ENCODE data around the gene PRKCA.
"Not testable (repeated sequence)": the region's sequence is repeated elsewhere in the genome, so short reads cannot be mapped to it uniquely, and the experiment has no call there.

Gene PRKCA

GRCh38 chr17:66724581-66725341 is 422.3 kb downstream of the PRKCA start:
- Histone ChIP-seq H3K9me3 (ENCODE audit: insufficient read depth, low read depth, low read length) (no peaks in the 10 kb centered on the region), H3K79me2 (ENCODE audit: insufficient read depth, low read length) (no peaks in the 10 kb centered on the region), H3K27me3 (ENCODE audit: insufficient read depth, low read length, poor library complexity, severe bottlenecking) (no peaks in the 10 kb centered on the region), H3K9me2 (replicated peaks; ENCODE audit: low read depth, low read length) (no peaks in the 10 kb centered on the region), H4K20me1 (ENCODE audit: insufficient read depth, low read length, poor library complexity, severe bottlenecking) (no peaks in the 10 kb centered on the region), H3K4me1 (ENCODE audit: insufficient read depth, low read length, poor library complexity, severe bottlenecking) (no peaks in the 10 kb centered on the region), H3K4me3 (ENCODE audit: low read length, poor library complexity, severe bottlenecking) (no peak overlapping the region), H3K4me2 (ENCODE audit: low read depth, low read length, poor library complexity, severe bottlenecking) (no peak overlapping the region), H3F3A (ENCODE audit: low read depth) (no peaks in the 10 kb centered on the region), H3K9ac (ENCODE audit: low read depth, low read length, poor library complexity, severe bottlenecking) (no peak overlapping the region), H3K36me3 (ENCODE audit: insufficient read depth, low read length) (no peaks in the 10 kb centered on the region), H2AFZ (ENCODE audit: low read length) (no peak overlapping the region)
- TF ChIP-seq, protein P1, sequence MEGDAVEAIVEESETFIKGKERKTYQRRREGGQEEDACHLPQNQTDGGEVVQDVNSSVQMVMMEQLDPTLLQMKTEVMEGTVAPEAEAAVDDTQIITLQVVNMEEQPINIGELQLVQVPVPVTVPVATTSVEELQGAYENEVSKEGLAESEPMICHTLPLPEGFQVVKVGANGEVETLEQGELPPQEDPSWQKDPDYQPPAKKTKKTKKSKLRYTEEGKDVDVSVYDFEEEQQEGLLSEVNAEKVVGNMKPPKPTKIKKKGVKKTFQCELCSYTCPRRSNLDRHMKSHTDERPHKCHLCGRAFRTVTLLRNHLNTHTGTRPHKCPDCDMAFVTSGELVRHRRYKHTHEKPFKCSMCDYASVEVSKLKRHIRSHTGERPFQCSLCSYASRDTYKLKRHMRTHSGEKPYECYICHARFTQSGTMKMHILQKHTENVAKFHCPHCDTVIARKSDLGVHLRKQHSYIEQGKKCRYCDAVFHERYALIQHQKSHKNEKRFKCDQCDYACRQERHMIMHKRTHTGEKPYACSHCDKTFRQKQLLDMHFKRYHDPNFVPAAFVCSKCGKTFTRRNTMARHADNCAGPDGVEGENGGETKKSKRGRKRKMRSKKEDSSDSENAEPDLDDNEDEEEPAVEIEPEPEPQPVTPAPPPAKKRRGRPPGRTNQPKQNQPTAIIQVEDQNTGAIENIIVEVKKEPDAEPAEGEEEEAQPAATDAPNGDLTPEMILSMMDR (conservative IDR thresholded peaks at IDR 0.05; ENCODE audit: low read length): no peak
- no peak for TF ChIP-seq EZH2phosphoT487 (IDR thresholded peaks at IDR 0.05; ENCODE audit: borderline replicate concordance)

DNA sequence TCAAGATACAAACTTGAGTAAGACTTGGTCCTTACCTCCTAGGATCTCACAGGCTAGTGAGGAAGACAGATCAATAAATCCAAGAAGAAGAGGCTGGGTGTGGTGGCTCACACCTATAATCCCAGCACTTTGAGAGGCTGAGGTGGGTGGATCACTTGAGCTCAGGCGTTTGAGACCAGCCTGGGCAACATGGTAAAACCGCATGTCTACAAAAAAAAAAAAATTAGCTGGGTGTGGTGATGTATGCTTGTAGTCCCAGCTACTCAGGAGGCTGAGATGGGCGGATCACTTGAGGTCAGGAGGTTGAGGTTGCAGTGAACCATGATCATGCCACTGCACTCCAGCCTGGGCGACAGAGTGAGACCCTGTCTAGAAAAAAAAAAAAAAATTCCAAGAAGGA is 423.0 kb downstream of the PRKCA start:
- not testable (repeated sequence) for H3K9ac ChIP-seq (ENCODE audit: low read depth, low read length, poor library complexity, severe bottlenecking); H3K4me2 ChIP-seq (ENCODE audit: low read depth, low read length, poor library complexity, severe bottlenecking)

DNA sequence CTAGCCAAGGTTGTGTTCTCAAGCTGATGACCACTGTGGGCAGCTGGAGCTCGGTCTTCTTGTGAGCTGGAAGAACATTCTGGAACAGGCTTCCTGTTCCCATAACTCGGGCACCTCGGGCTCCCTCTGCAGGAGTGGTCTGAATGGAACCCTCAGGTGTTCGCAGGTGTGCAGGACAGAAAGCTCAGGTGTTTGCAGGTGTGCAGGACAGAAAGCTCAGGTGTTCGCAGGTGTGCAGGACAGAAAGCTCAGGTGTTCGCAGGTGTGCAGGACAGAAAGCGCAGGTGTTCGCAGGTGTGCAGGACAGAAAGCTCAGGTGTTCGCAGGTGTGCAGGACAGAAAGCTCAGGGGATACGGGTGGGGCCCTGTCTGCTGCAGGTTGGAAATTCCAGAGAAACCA is 423.5 kb downstream of the PRKCA start:
- Histone ChIP-seq H3K9me2 (replicated peaks; ENCODE audit: low read depth, low read length) (no peaks in the 10 kb centered on the region), H3K4me3 (ENCODE audit: low read length, poor library complexity, severe bottlenecking) (no peak overlapping the region), H3K36me3 (ENCODE audit: insufficient read depth, low read length) (no peaks in the 10 kb centered on the region), H3K9ac (ENCODE audit: low read depth, low read length, poor library complexity, severe bottlenecking) (no peak overlapping the region), H3K79me2 (ENCODE audit: insufficient read depth, low read length) (no peaks in the 10 kb centered on the region), H4K20me1 (ENCODE audit: insufficient read depth, low read length, poor library complexity, severe bottlenecking) (no peaks in the 10 kb centered on the region), H3K9me3 (ENCODE audit: insufficient read depth, low read depth, low read length) (no peaks in the 10 kb centered on the region), H3K27me3 (ENCODE audit: insufficient read depth, low read length, poor library complexity, severe bottlenecking) (no peaks in the 10 kb centered on the region), H3F3A (ENCODE audit: low read depth) (no peaks in the 10 kb centered on the region), H3K4me2 (ENCODE audit: low read depth, low read length, poor library complexity, severe bottlenecking) (no peak overlapping the region), H2AFZ (ENCODE audit: low read length) (no peak overlapping the region), H3K4me1 (ENCODE audit: insufficient read depth, low read length, poor library complexity, severe bottlenecking) (no peaks in the 10 kb centered on the region)
- TF ChIP-seq, protein P1 (conservative IDR thresholded peaks at IDR 0.05; ENCODE audit: low read length): no peak
- TF ChIP-seq EZH2phosphoT487 (IDR thresholded peaks at IDR 0.05; ENCODE audit: borderline replicate concordance): no peak

More for the DNA sequence above, 423.0 kb downstream of the PRKCA start:
- H3K79me2 ChIP-seq (ENCODE audit: insufficient read depth, low read length); H3K9me3 ChIP-seq (ENCODE audit: insufficient read depth, low read depth, low read length); H3F3A ChIP-seq (ENCODE audit: low read depth); H3K4me3 ChIP-seq (ENCODE audit: low read length, poor library complexity, severe bottlenecking); H3K36me3 ChIP-seq (ENCODE audit: insufficient read depth, low read length); H2AFZ ChIP-seq (ENCODE audit: low read length); H3K9me2 ChIP-seq (replicated peaks; ENCODE audit: low read depth, low read length); H3K4me1 ChIP-seq (ENCODE audit: insufficient read depth, low read length, poor library complexity, severe bottlenecking); H4K20me1 ChIP-seq (ENCODE audit: insufficient read depth, low read length, poor library complexity, severe bottlenecking); H3K27me3 ChIP-seq (ENCODE audit: insufficient read depth, low read length, poor library complexity, severe bottlenecking): not testable (repeated sequence)

DNA sequence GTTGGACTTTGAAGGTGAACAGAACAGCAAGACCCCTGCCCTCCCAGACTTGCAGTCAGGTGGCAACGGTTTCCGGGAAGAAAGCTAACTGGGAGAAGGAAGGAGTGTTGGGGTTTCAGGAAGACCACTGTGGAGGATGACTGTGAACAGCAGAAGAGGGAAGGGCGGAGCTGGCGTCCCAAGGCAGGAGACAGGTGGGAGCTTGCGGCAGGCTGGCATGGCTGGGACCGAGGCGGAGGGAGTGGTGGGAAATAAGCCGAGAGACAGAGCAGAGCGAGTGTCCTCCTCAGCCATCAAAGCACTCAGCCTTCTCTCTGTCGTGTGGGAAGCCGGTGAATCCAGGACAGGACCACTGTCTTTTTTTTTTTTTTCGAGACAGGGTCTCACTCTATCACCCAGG is 424.0 kb downstream of the PRKCA start:
- H3K79me2 ChIP-seq (ENCODE audit: insufficient read depth, low read length): no peaks in the 10 kb centered on the region
- no peak overlapping the region for H3K4me3 ChIP-seq (ENCODE audit: low read length, poor library complexity, severe bottlenecking)
- no peaks in the 10 kb centered on the region for H3K36me3 ChIP-seq (ENCODE audit: insufficient read depth, low read length)
- H3K4me1 ChIP-seq (ENCODE audit: insufficient read depth, low read length, poor library complexity, severe bottlenecking): no peaks in the 10 kb centered on the region
- H3K9ac ChIP-seq (ENCODE audit: low read depth, low read length, poor library complexity, severe bottlenecking): no peak overlapping the region
- H4K20me1 ChIP-seq (ENCODE audit: insufficient read depth, low read length, poor library complexity, severe bottlenecking): no peaks in the 10 kb centered on the region
- H3K9me2 ChIP-seq (replicated peaks; ENCODE audit: low read depth, low read length): no peaks in the 10 kb centered on the region
- H3K4me2 ChIP-seq (ENCODE audit: low read depth, low read length, poor library complexity, severe bottlenecking): no peak overlapping the region
- no peaks in the 10 kb centered on the region for H3F3A ChIP-seq (ENCODE audit: low read depth)
- H2AFZ ChIP-seq (ENCODE audit: low read length): no peak overlapping the region
- no peaks in the 10 kb centered on the region for H3K9me3 ChIP-seq (ENCODE audit: insufficient read depth, low read depth, low read length)
- TF ChIP-seq EZH2phosphoT487 (IDR thresholded peaks at IDR 0.05; ENCODE audit: borderline replicate concordance): no peak
- TF ChIP-seq, protein P1 (conservative IDR thresholded peaks at IDR 0.05; ENCODE audit: low read length): no peak
- no peaks in the 10 kb centered on the region for H3K27me3 ChIP-seq (ENCODE audit: insufficient read depth, low read length, poor library complexity, severe bottlenecking)
